GM12864 (cell line): Measurements from ENCODE around the gene PAK5.

Experiments
- DNase-seq: peaks from one replicate; pipeline ENCODE4 v3.0.0-alpha.2; 2011; ENCODE audit warnings: low read depth
- H3K4me3 ChIP-seq: 2 replicates; pipeline ENCODE4 v1.5.1; 2011; ENCODE audit warnings: mild to moderate bottlenecking, low read depth, low read length, control low read depth
- CTCF ChIP-seq: IDR thresholded peaks from 2 replicates; pipeline ENCODE4 v1.5.1; 2011; ENCODE audit warnings: low read depth, mild to moderate bottlenecking, moderate library complexity, low read length, control low read depth, inconsistent platforms; ENCODE audit errors: missing control alignments

The PAK5 gene

GRCh38 chr20:9741996-9742395 lies 96.9 kb downstream of the PAK5 start:
- no peak for DNase-seq
- H3K4me3 ChIP-seq, result no peak overlapping the region
- no peak for TF ChIP-seq CTCF

- DNase-seq, result no peak
- H3K4me3 ChIP-seq, result no peak overlapping the region
- TF ChIP-seq CTCF, result no peak
Measured at GRCh38 chr20:9740486-9740885, 98.4 kb downstream of the PAK5 start.

- H3K4me3 ChIP-seq, result no peak overlapping the region
- DNase-seq, result no peak
- TF ChIP-seq CTCF, result no peak
Measured at GRCh38 chr20:9739991-9740390, 98.9 kb downstream of the PAK5 start.

GRCh38 chr20:9736373-9736772 lies 102.5 kb downstream of the PAK5 start:
- no peak for DNase-seq
- no peak overlapping the region for H3K4me3 ChIP-seq
- no peak for TF ChIP-seq CTCF

GRCh38 chr20:9723501-9724202 lies 115.2 kb downstream of the PAK5 start:
- no peak for TF ChIP-seq CTCF
- no peak overlapping the region for H3K4me3 ChIP-seq

GRCh38 chr20:9711872-9712271 lies 127.0 kb downstream of the PAK5 start:
- H3K4me3 ChIP-seq, result no peak overlapping the region
- no peak for TF ChIP-seq CTCF
- no peak for DNase-seq

More at GRCh38 chr20:9723501-9724202, 115.2 kb downstream of the PAK5 start:
- DNase-seq, result no peak

- TF ChIP-seq CTCF, result no peak
- no peak overlapping the region for H3K4me3 ChIP-seq
- DNase-seq, result no peak
Measured at GRCh38 chr20:9710685-9711084, 128.2 kb downstream of the PAK5 start.
